ENCODE data around the gene USP48.
"Not testable (repeated sequence)": the region's sequence is repeated elsewhere in the genome, so short reads cannot be mapped to it uniquely, and the experiment has no call there.

The USP48 gene

GRCh38 chr1:21799730-21800129, 16.8 kb upstream of the USP48 start:
- TF ChIP-seq CTCF (IDR thresholded peaks at IDR 0.05; ENCODE audit: extremely low read depth, insufficient read depth, missing control alignments): no peak
- in situ Hi-C loops (cut with MboI; ENCODE audit: low pct_unique_long_range_greater_than_20kb, low sequenced_read_pairs, unreplicated experiment): no loop called here
- no peak for DNase-seq (ENCODE audit: low spot score)

DNA sequence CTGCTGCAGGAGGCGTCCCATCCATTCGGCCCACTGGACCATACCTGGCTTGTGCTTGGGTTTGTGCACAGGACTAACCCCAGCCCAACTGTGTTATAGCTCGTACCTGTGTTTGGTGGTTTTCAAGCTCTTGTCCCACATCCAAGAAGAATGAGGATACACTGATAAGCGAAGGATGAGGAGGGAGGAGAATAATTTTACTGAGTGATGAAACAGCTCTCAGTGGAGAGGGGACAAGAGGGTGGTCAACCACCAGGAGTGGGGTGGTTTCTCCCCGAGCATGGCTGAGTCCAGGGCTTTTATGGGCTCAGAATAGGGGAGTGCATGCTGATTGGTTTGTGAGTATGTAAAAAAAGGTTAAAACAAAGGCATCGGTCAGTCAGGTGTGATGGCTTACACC, 12.1 kb upstream of the USP48 start:
- no peak for DNase-seq (ENCODE audit: low spot score)
- in situ Hi-C loops (cut with MboI; ENCODE audit: low pct_unique_long_range_greater_than_20kb, low sequenced_read_pairs, unreplicated experiment): no loop called here
- no peak for TF ChIP-seq CTCF (IDR thresholded peaks at IDR 0.05; ENCODE audit: extremely low read depth, insufficient read depth, missing control alignments)

- no peak for TF ChIP-seq CTCF (IDR thresholded peaks at IDR 0.05; ENCODE audit: extremely low read depth, insufficient read depth, missing control alignments)
- in situ Hi-C loops (cut with MboI; ENCODE audit: low pct_unique_long_range_greater_than_20kb, low sequenced_read_pairs, unreplicated experiment): no loop called here
- no peak for DNase-seq (ENCODE audit: low spot score)
These were observed 11.7 kb upstream of the USP48 start for GRCh38 chr1:21794656-21795055.

- no peak for TF ChIP-seq CTCF (IDR thresholded peaks at IDR 0.05; ENCODE audit: extremely low read depth, insufficient read depth, missing control alignments)
- in situ Hi-C loops (cut with MboI; ENCODE audit: low pct_unique_long_range_greater_than_20kb, low sequenced_read_pairs, unreplicated experiment): no loop called here
- DNase-seq (ENCODE audit: low spot score): no peak
These were observed 10.2 kb upstream of the USP48 start for GRCh38 chr1:21793104-21793503.

GRCh38 chr1:21786640-21787039, 3.7 kb upstream of the USP48 start:
- no peak for DNase-seq (ENCODE audit: low spot score)
- in situ Hi-C loops (cut with MboI; ENCODE audit: low pct_unique_long_range_greater_than_20kb, low sequenced_read_pairs, unreplicated experiment): no loop called here
- TF ChIP-seq CTCF (IDR thresholded peaks at IDR 0.05; ENCODE audit: extremely low read depth, insufficient read depth, missing control alignments): no peak

DNA sequence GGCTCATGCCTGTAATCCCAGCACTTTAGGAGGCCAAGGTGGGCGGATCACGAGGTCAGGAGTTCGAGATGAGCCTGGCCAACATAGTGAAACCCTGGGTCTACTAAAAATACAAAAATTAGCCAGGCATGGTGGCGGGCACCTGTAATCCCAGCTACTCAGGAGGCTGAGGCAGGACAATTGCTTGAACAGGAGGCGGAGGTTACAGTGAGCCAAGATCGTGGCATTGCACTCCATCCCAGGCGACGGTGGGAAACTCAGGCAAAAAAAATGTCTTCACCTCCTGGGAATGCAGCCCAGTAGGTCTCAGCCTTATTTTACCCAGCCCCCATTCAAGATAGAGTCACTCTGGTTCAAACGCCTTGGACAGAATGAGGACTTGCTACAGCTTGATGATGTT, 2.8 kb upstream of the USP48 start:
- DNase-seq (ENCODE audit: low spot score); in situ Hi-C loops (cut with MboI; ENCODE audit: low pct_unique_long_range_greater_than_20kb, low sequenced_read_pairs, unreplicated experiment): not testable (repeated sequence)

- no peak for TF ChIP-seq CTCF (IDR thresholded peaks at IDR 0.05; ENCODE audit: extremely low read depth, insufficient read depth, missing control alignments)
- DNase-seq (ENCODE audit: low spot score): peak; percentile 86
- in situ Hi-C loops (cut with MboI; ENCODE audit: low pct_unique_long_range_greater_than_20kb, low sequenced_read_pairs, unreplicated experiment): no loop called here
These were observed 992 bp upstream of the USP48 start for GRCh38 chr1:21783679-21784603.

Data from GM13977 (cell line).